Measurements from ENCODE around the gene COA3. TPM values are rescaled to one million over a fixed set of nuclear protein-coding genes. Genes with fewer than 3 reads are reported as not detected.

Gene COA3
- total RNA-seq, 2 donors from 2014 or later: 70.4 to 167 TPM

GRCh38 chr17:42841975-42842685 lies 43.6 kb upstream of the COA3 start:
- Histone ChIP-seq H3K4me3 (no peak overlapping the region), H3K27ac (no peak overlapping the region), H3K4me1 (replicated peaks) (no peaks in the 10 kb centered on the region), H3K27me3 (replicated peaks; ENCODE audit: insufficient read depth) (no peaks in the 10 kb centered on the region), H3K36me3 (peaks cover 1 to 23% of the 10 kb centered on the region in 2 donors), H3K9me3 (no peaks in the 10 kb centered on the region)
- TF ChIP-seq POLR2AphosphoS5 (IDR thresholded peaks at IDR 0.05) (no peak), CTCF (IDR thresholded peaks at IDR 0.05) (no peak), POLR2A (IDR thresholded peaks at IDR 0.05) (no peak)
- no peak for DNase-seq (ENCODE audit: low spot score)
- intact Hi-C loops (cut with DNase I): loop anchor here (2.0 kb wide), 1 partner anchor 95 kb away; no protein-coding TSS in a partner anchor
- 80% methylated on average over 11 of the region's 11 CpGs for WGBS

GRCh38 chr17:42835732-42836131 lies 37.2 kb upstream of the COA3 start:
- Histone ChIP-seq H3K4me3 (no peak overlapping the region), H3K9me3 (no peaks in the 10 kb centered on the region), H3K36me3 (peaks cover 5 to 23% of the 10 kb centered on the region in 2 donors), H3K27ac (no peak overlapping the region), H3K4me1 (replicated peaks) (no peaks in the 10 kb centered on the region), H3K27me3 (replicated peaks; ENCODE audit: insufficient read depth) (no peaks in the 10 kb centered on the region)
- WGBS: 96% methylated on average over 6 of the region's 6 CpGs
- DNase-seq (ENCODE audit: low spot score): no peak
- intact Hi-C loops (cut with DNase I): loop anchor here (10.0 kb wide), 1 partner anchor 499 kb away; no protein-coding TSS in a partner anchor
- TF ChIP-seq POLR2AphosphoS5 (IDR thresholded peaks at IDR 0.05) (no peak), POLR2A (IDR thresholded peaks at IDR 0.05) (no peak), CTCF (IDR thresholded peaks at IDR 0.05) (no peak)

- H3K4me1 ChIP-seq (replicated peaks): no peaks in the 10 kb centered on the region
- no peak for DNase-seq (ENCODE audit: low spot score)
- H3K27ac ChIP-seq: peak overlapping the region; percentile 81
- H3K27me3 ChIP-seq (replicated peaks; ENCODE audit: insufficient read depth): no peaks in the 10 kb centered on the region
- H3K9me3 ChIP-seq: no peaks in the 10 kb centered on the region
- 7% methylated on average over 18 of the region's 18 CpGs for WGBS
- peaks cover 5 to 14% of the 10 kb centered on the region in 2 donors for H3K36me3 ChIP-seq
- intact Hi-C loops (cut with DNase I): loop anchor here (10.0 kb wide), 1 partner anchor 501 kb away; no protein-coding TSS in a partner anchor
- peak overlapping the region; percentile 90 to 94 for H3K4me3 ChIP-seq
- no peak for TF ChIP-seq POLR2AphosphoS5 (IDR thresholded peaks at IDR 0.05)
These were observed 35.4 kb upstream of the COA3 start for GRCh38 chr17:42833767-42834422.

GRCh38 chr17:42832934-42833766 lies 34.6 kb upstream of the COA3 start, which contains the start of gene PSME3:
Gene PSME3 (plus strand): TSS chr17:42833397. CDS start chr17:42833632, 235 bp downstream.
- intact Hi-C loops (cut with DNase I): loop anchor here (10.0 kb wide), 1 partner anchor 502 kb away; no protein-coding TSS in a partner anchor
- Histone ChIP-seq H3K4me3 (peak within 1 kb of the TSS; percentile 90 to 94), H3K36me3 (peaks cover 5 to 7% of the 10 kb centered on the region in 2 donors), H3K27ac (peak within 1 kb of the TSS; percentile 81), H3K4me1 (replicated peaks) (no peaks in the 10 kb centered on the region), H3K9me3 (no peaks in the 10 kb centered on the region), H3K27me3 (replicated peaks; ENCODE audit: insufficient read depth) (no peaks in the 10 kb centered on the region)
- under 1% methylated on average over 59 of the region's 71 CpGs for WGBS
- peak; percentile 88 for DNase-seq (ENCODE audit: low spot score)
- TF ChIP-seq CTCF (IDR thresholded peaks at IDR 0.05) (peak in 2 of 4 experiments; percentile 8 to 20), POLR2A (IDR thresholded peaks at IDR 0.05) (peak; percentile 75), POLR2AphosphoS5 (IDR thresholded peaks at IDR 0.05) (peak; percentile 97)
